ENCODE results near the gene TMEM131. TPM values are rescaled to one million over a fixed set of nuclear protein-coding genes. Genes with fewer than 3 reads are reported as not detected.

TMEM131 gene
- total and polyA plus RNA-seq, 10 of the 15 experiments (the other 5 are each of a cell fraction or from before 2014, with no cell fraction given): 6.0 to 48.2 (median 23.2) TPM

DNA sequence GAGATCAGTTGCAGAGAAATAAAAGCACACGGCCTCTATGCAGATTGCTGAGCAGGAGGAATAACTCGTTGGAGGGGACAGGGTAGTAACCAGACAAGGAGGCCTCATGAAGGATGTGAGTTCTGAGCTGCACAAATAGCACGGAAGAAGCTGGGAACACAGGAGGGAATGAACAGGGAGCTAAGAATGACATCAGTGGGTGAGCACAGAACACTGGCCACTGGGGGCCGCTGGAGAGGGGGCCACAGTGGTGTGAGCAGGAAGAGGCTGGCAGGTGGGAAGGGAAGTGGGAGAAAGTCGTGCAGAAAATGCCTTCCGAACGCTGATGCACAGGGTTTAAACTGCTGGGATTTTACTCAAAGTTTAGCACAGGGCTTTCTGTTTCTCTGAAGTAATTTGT is 221.3 kb downstream of the TMEM131 start:
- no peak for FAIRE-seq

More for the DNA sequence above, 221.3 kb downstream of the TMEM131 start:
- no peaks in the 10 kb centered on the region for H3K9me3 ChIP-seq (replicated peaks; ENCODE audit: control insufficient read depth, insufficient read depth, low read length)
- no peaks in the 10 kb centered on the region for H3K4me1 ChIP-seq (ENCODE audit: control insufficient read depth, insufficient read depth, low read length)
- no peak overlapping the region for H3K4me2 ChIP-seq (ENCODE audit: control insufficient read depth, insufficient read depth)
- no peak overlapping the region for H2AFZ ChIP-seq (ENCODE audit: control insufficient read depth, low read depth, low read length)
- H3K4me3 ChIP-seq: no peak overlapping the region
- no peak for DNase-seq (ENCODE audit: low read depth, low spot score)
- ChIA-PET POLR2A (no interaction called here), CTCF (interaction anchor here (0.5 to 1.0 kb wide), 3 partner anchors 33 to 611 kb away, joined by 3 to 5 read pairs (median 3); no protein-coding TSS in a partner anchor), SMC1A (ENCODE audit: uncharacterized antibody, unreplicated experiment) (no interaction called here), RAD21 (ENCODE audit: unreplicated experiment) (no interaction called here)
- no peak overlapping the region for H3K9ac ChIP-seq (ENCODE audit: control insufficient read depth, insufficient read depth, low read length)
- H3K36me3 ChIP-seq (ENCODE audit: control insufficient read depth in 2 of 2, insufficient read depth in 2 of 2, low read length in 1 of 2): peaks cover 9 to 11% of the 10 kb centered on the region in 2 experiments
- 0 out of 3 replicates have a peak, but pooled peaks have one; percentile 37 for ATAC-seq
- H3K27me3 ChIP-seq (replicated peaks in 1 of 2; ENCODE audit: control insufficient read depth in 2 of 2, insufficient read depth in 2 of 2, low read length in 1 of 2): no peaks in the 10 kb centered on the region
- in situ Hi-C loops (cut with MboI): no loop called here
- intact Hi-C loops (cut with micrococcal nuclease; ENCODE audit: unreplicated experiment): no loop called here
- TF ChIP-seq, protein P1, sequence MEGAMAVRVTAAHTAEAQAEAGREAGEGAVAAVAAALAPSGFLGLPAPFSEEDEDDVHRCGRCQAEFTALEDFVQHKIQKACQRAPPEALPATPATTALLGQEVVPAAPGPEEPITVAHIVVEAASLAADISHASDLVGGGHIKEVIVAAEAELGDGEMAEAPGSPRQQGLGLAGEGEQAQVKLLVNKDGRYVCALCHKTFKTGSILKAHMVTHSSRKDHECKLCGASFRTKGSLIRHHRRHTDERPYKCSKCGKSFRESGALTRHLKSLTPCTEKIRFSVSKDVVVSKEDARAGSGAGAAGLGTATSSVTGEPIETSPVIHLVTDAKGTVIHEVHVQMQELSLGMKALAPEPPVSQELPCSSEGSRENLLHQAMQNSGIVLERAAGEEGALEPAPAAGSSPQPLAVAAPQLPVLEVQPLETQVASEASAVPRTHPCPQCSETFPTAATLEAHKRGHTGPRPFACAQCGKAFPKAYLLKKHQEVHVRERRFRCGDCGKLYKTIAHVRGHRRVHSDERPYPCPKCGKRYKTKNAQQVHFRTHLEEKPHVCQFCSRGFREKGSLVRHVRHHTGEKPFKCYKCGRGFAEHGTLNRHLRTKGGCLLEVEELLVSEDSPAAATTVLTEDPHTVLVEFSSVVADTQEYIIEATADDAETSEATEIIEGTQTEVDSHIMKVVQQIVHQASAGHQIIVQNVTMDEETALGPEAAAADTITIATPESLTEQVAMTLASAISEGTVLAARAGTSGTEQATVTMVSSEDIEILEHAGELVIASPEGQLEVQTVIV (IDR thresholded peaks at IDR 0.05; ENCODE audit: borderline replicate concordance, partially characterized antibody): no peak
- TF ChIP-seq RB1 (IDR thresholded peaks at IDR 0.05; ENCODE audit: borderline replicate concordance) (no peak), NFYA (IDR thresholded peaks at IDR 0.05; ENCODE audit: borderline replicate concordance, low read depth, low read length) (no peak), KAT2A (conservative IDR thresholded peaks at IDR 0.05; ENCODE audit: control insufficient read depth, low read depth, low read length) (no peak), POU2F2 (IDR thresholded peaks at IDR 0.05; ENCODE audit: borderline replicate concordance, low read depth, low read length) (no peak)
- TF ChIP-seq, protein P2, sequence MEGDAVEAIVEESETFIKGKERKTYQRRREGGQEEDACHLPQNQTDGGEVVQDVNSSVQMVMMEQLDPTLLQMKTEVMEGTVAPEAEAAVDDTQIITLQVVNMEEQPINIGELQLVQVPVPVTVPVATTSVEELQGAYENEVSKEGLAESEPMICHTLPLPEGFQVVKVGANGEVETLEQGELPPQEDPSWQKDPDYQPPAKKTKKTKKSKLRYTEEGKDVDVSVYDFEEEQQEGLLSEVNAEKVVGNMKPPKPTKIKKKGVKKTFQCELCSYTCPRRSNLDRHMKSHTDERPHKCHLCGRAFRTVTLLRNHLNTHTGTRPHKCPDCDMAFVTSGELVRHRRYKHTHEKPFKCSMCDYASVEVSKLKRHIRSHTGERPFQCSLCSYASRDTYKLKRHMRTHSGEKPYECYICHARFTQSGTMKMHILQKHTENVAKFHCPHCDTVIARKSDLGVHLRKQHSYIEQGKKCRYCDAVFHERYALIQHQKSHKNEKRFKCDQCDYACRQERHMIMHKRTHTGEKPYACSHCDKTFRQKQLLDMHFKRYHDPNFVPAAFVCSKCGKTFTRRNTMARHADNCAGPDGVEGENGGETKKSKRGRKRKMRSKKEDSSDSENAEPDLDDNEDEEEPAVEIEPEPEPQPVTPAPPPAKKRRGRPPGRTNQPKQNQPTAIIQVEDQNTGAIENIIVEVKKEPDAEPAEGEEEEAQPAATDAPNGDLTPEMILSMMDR (IDR thresholded peaks at IDR 0.05 in 2 of 3, conservative IDR thresholded peaks at IDR 0.05 in 1 of 3; ENCODE audit: control insufficient read depth in 2 of 3, extremely low read depth in 1 of 3, insufficient read depth in 1 of 3, low read depth in 3 of 3, low read length in 3 of 3): peak; percentile 18 to 31 (median 24); a peak in 3 of 6 replicates
- H3K27ac ChIP-seq (ENCODE audit: control insufficient read depth, insufficient read depth): no peak overlapping the region
- BruUV-seq (replicated peaks): no TSS peak
- no peaks in the 10 kb centered on the region for H4K20me1 ChIP-seq (ENCODE audit: control insufficient read depth, insufficient read depth)
- H3K79me2 ChIP-seq (ENCODE audit: control insufficient read depth, insufficient read depth, low read length): no peaks in the 10 kb centered on the region
- 62% methylated on average over 7 of the region's 7 CpGs for WGBS (ENCODE audit: insufficient coverage, insufficient replicate concordance, low lambda C conversion rate, missing lambda C conversion rate)

Data from GM12878 (cell line).